NCI-H345 treated with DMSO at 0.1 percent for 48 hours (cell line): ENCODE measurements around the gene PRCC.

Experiments used
- DNase-seq: peaks from one replicate; lab custom pipeline; 2025; ENCODE audit not compliant: unreplicated experiment; lab: John Stamatoyannopoulos, UW

Gene PRCC

DNA sequence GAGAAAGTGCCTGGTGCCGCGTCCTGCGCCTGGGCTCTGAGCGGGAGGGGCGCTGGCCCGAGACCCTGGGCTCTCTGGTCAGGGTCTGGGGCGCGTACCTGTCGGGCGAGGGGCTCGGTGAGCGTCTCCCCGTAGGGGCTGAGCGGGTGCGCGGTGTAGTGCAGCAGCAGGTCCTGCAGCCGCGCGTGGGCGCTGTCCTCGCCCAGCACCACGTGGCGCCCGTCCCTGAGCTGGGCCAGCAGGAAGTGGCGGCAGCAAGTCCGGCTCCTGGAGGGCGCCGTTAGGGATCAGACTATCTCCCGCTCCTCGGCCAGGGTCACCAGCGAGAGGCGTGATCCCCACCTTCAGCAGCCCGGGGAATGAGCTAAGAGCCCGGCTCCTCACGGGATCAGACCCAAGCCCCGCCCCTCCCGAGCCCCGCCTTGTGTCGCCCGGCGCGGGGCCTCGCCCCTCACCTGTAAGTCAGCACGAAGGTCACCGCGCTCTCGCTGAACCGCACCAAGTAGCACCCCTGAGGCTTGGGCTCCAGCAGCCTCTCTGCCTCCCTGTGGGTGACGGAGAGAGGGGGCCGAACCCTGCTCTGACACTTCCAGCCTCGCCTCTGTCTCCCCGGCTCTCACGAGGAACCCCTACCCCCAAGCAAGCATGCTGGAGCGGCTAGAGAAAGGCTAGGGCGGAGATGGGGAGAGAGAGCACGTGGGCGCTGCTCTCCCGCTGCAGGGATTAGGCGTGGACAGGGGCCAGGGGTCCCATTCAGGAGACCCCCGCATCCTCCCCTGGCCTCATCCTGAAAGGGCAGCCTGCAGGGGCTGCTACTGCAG, 46.6 kb downstream of the PRCC start:
- no peak for DNase-seq

DNA sequence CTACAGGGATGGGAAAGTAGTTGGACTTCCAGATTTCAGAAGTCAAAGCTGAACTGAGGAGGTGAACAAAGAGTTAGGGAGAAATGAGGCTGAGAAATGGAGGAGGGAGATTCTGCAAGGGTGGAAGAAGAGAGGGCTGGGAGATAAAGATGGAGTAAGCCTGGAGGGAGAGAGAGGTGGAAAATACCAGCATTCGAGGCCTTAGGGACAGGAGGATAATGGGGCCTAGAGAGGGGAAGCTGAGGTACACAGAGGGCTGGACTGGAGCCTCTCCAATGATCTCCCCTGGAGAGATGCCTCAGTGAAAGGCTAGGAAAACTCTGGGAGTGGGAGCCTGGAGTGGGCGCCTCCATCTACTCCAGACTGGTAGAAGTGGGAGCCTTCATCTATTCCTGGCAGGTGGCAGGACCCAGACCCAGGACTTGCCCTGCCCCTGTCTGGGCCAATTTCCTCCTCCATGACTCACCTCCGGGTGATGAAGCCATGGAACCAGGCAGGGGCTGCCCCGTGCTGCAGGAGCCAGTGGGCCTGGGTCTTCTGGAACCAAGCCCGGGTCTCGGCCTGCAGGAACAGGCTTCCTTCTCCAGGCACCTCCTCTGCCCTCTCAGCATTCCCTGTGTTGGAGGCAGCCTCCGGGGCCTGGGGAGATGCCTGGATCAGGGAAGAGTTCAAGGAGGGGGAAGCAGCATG, 47.4 kb downstream of the PRCC start:
- no peak for DNase-seq

DNA sequence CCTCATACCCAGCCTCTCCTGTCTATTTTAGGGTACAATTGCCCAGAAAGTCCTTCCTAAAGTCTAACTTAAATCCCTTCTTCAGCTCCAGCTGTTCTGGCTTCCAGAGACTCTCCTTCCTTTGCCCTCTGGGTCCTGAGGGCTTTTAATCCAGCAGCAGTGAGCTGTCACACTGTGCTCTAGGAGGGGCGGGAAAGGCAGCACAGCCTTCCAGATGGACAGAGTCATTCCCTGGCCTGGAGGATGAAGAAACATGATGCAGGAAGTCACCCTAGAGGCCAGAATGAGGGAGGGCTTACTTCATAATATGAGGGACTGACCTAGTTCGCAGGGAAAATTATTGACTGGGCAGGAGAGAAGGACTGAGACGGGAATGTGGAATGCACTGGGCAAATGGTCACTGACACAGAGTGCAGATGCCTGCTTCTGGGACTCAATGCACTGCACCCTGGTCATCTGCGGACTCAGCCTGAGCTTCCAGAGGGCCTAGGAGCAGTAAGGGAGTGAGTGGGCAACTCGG, 48.0 kb downstream of the PRCC start:
- DNase-seq = no peak

DNA sequence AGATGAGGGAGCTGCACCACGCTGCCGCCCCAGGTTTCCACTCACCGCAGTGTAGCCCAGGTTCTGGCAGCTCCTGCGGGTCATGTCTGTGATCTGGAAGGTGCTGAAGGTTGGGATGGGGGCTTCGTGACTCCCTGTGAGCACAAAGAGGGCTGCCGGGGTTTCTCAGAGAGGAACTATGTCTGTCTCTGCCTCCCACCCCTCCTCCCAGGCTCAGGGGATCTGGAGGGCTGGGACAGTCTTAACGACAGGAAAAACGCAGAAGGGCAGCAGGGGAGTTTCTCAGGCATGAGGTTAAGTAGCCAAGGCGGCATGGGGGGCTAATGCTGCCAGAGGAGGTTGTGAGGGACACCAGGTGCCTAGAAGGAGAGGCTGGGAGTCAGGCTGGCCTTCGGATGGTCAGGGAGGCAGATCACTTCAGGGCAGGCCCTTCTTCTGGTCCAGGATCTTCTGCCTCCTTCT, 48.7 kb downstream of the PRCC start:
- DNase-seq = no peak

DNA sequence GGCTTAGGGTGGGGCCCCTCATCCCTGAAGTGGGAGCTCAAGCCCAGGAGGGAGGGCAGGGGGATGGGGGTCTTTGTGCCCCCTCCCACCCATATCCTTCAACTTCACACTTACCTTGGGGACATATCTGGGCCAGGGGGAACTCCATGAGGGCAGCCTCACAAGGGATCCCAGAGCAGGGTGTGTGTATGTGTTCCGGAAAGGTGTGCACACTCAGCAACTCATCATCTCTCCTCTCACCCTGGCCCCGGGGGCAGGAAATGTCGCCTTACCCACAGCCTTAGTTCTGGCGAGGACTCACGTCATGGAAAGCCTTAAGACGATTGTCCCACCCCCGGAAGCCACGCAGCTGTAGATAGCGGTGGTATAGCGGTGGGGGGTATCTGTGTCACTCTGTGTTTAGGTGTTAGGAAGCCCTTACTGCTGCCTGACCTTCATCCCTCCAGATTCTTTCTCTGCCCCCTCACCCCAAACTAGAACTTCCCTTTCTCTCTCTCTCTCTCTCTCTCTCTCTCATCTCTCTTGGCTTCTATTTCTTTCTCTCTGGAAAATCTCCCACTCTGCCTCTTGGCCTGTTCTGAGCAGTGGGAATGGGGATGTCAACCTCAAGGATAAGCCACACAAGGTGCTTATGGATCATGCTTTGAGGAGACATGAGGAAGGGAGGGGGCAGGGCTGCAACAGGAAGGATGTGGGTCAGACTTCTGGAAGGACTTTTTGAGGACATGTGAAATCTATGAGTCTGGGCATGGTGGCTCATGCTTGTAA, 49.4 kb downstream of the PRCC start, which contains the start of gene SH2D2A:
SH2D2A (minus strand) TSS at position 288 of the 768 bp plus-strand sequence; CDS start at position 148, 140 bp downstream.
- DNase-seq = no peak

DNA sequence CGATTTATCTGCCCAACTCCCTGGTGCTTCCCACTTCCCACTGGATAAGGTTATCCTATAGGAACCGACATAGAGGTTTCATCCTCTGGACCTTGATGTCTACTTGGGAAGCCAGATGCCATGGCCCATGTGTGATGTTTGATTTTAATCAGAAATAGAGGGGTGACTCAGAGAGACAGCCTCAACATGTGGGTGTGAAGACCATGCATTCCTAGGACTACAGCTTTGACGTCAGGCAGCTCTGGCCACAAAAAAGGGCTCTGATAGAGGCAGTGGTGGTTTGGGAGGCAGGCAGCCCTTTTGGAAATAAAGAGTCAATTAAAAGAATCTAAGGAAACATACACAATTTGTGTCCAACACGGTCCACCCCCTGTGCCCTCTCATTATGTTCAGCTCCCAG, 54.5 kb downstream of the PRCC start:
- no peak for DNase-seq

DNA sequence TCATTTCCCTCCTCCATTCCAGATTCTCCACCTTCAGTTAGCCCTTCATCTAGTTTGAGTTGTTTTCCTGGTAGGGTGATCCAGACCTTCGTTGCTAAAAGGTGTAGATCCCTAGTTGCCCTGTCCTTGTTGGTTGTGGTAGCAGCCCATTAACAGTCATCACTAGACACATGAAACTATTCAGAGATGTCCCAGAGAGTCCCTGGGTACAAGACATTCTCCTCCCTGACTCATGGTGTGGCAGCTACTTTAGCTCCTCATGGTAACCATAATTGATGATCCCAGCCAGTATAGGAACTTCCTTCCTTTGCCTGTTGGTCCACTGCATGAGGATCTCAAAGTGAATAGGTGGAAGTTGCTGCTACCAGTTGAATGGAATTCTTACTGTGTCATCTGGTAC, 55.3 kb downstream of the PRCC start:
- no peak for DNase-seq

DNA sequence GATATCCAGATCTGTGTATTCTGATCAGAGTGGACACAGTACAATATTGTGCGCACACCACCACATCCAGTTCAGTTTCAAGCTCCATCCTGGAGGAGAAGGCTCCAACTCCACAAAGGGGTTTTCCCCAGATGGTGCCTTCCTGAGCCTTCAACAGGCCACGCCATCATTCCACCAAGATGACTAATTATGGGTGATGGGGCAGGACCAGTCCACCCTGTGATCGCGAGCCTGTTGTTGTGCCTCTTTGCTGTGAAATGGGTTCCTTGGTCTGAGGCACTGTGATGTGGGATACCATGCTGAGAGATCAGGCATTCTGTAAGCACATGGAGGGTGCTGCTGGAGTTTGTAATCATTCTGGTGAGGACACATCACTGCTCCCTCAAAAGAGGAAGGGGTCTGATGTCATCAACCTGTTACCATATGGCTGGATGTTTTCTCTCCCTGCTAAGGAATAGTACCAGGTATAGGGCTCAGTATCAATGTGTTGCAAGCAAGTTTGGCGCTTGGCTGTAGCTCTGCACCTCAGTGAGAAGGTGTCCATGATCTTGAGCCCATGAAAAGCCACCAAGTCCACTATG, 56.0 kb downstream of the PRCC start:
- DNase-seq = no peak

DNA sequence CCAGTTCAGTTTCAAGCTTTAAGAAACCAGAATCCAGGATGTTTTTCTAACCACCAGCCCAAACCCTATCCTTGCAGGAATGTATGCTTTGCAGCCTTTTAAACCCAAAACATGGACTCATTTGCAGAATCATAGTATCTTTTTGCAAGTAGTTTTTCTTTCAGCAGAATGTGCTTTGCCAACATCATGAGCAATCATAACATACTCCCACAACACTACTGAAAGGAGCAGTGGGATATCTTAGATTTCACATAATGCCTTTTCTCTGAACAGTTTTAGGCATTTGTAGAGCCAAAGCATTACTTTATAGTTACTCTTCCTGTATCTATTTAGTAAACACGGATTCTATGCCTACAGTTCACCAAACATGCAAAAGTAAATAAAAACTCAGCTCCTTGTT, 59.3 kb downstream of the PRCC start:
- no peak for DNase-seq

DNA sequence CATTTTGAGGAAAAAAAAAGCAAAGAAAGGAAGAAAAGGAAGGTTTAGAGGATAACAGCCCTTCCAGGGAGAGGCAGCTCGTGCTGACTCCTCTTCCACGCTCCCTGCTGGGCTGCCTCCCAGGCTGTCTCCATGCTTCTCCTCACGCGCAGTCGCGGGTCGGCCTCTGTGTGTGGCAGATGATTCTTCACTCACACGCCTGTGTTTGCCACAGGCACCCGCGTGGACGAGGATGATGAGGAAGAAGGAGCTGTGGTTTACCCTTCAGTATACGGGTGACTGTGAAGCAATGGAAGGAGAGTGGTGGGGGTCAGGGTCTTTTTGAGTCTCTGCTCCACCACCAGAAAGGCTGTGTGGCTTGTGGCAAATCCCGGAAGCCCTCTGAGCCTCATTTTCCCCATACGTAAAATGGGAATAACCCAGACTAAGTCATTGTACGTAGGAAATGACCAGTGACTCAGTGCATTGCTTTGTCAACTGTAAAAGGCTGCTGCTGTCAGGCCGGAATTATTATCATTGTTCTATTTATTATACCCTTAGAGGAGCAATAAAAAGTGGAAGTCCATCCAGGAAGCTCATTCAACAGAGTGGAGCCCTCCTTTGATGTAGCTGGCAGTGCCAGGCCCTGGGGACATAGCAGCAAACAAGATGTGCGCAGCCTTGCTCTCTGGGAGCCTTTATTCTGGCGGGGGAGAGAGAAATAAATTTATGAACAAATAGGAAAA, 61.2 kb downstream of the PRCC start:
- no peak for DNase-seq

DNA sequence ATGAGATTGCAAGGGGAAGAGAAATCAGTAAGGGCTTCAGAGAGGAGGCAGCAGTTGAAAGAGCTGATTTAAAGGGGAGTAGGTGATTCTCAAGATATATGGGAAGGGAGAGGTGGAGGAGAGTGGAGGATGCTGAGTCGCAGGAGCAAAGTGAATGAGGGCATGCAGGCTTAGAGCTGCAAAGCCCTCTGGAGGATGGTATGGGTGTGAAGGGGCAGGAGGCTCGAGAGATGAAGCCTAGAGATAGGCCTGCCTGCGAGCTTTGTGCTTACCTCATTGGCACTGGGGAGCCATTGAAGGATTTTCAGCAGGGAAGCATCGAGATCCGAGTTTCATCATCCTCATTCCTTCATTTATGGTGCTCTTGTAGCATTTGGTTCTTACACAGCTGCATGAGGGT, 65.1 kb downstream of the PRCC start:
- no peak for DNase-seq

DNA sequence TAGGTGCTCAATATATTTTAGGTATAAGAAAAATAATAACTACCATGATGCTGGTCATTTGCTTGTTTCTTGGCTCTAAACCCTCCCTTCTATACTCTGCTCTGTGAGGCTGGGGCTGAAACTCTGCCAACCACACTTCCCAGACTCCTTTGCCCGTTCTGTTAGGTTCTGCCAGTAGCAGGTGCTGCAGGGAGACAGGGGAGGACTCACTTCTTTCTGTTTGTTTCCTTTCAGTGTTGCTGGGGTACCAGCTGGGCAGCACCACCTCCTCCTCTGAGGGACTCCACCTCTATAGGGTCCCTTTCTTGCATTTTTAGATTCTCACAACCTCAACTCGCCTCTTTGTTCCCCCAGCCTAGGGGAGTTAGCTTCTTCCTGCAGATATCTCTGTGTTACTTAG, 66.3 kb downstream of the PRCC start:
- DNase-seq = no peak

DNA sequence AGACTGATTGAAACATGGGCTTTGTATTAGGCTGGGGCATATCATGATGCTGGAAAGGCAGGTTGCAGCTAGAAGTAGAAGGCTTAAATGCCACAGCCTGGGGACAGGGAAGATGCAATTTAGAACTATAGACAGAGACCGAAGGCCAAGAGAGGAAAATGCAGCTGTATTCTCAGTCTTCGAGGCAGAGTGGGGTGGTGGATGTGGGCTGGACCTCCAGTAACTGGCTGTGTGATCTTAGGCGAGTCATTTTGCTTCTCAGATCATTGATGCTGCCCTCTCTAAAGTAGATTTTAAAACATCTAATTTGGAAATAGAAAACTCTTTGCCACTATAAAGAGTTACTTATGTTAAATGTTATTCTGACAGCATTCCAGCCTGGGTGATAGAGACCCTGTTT, 67.0 kb downstream of the PRCC start:
- no peak for DNase-seq

DNA sequence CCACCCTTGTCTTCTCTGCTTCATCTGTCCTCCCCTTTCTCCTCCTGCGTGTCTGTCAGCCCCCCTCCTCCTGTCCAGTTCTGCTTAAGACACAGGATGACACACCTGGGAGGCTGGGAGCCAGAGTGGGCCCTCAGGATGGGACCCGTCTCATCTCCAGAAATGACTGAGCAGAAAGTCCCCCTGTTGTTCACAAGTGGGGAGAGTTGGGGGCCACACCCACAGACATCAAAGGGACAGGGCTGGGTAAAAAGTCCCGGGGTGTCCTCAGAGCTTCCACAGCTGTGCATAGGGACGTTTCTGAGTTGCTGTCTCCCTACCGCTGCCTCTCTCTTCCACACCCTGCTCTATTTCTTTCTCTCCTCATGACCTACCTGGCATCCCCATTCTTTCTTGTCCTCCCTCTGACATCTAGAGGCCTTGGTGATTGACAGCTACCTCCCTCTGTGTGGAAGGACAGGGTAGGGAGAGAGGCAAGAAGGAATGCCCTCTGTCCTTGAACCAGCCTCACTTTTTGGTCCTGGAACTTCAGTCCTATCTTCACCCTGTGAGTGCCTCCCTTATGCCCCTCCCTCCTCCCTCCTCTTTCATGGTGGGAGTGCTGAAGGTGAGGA, 68.8 kb downstream of the PRCC start:
- no peak for DNase-seq

DNA sequence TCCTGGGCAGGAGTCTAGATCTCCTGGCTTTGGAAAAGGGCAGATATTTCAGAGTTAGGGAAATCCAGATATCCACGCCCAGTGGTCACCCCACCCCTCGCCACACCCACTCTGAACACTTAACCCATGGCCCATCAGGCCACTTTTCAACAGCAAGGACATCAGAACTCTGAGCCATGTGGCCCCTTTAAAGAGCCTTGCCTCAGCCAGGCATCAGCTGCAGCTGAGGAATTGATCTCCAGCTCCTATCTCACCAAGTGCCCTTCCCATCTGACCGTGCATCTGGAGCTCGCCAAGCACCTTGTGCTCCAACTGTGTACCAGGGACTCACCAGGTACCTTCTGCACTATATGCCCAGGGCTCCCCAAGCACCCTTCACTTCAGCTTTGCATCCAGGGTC, 69.6 kb downstream of the PRCC start:
- DNase-seq = no peak

DNA sequence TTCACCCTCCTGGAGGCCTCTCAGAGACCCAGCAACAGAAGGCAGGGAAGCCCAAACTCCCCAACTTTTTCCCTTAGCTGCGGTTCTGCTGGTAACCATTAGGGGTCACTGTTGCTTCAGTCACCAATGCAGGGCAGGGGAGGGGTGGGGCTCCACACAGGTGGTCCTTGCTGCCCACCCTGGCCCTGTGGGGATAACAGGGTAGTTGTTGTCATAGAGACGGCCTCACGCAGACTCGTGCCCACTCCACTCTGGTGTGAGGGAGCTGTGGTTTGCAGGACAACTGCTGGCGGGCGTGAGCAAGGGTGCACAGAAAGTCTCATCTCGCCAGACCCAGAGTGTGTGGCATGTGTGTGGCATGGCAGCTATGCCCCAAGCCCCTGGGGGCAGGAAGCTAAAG, 71.6 kb downstream of the PRCC start:
- no peak for DNase-seq

DNA sequence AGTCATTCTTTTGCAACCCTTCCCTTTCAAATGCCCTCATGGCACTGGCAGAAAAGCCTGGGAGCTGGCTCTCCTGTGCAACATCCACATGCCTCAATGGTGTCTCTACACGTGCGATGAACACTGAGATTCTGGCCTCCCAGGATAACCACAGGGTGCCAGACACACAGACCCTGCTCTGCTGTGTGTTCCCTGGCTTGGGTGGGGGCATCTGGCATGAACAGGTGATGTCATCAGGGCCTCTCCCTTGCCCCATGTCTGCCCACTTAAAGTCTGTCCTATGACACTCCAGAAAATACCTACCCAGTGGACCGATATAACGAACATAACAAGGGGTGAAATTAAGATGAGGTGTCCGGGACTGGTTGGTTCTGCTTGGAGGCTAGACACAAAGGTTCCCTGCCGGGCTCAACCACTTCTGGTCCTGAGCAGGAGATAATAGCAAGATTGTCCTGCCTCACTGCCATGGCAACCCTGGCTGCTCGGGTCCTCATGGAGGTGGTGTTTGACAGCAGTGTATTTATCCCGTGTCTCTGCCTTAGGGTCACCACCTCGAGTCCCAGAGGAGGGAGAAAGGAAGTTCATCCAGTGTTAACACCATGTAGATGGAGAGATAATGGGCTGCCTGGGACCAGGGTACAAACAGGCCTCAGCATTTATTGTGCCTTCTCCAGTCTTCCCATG, 72.2 kb downstream of the PRCC start:
- DNase-seq = no peak

DNA sequence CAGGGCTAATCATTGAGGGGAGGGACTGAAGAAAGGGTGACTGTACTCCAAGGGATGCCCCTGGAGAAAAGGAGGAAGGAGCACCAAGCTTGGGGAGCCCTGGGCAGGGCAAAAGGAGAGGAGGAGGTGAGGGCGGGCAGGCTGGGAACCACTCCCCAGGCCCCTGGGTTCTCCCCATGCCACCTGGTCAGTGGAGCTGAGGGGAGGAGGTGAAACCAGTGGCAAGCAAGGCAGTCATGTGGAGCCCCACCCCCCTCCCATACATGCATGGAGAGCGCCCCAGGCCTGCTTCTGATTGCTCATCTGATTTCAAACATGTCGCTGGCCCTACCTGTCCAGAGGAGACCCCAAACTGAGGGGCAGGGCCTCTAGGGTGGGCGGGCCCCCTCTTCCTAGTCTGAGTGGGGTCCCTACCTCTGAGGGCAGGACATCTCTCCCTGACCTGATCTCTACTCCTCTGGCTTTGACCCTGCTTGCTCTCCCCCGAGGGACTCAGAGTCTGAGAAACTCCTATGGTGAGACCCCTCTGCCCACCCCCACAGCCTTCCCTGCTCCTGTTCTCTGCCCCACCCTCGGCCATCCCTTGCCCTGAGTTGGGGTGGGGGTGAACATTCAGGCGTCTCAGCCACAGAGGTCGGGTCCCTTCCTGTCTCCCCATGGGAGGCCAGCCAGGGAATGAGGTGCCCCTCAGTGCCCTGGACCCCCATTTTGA, 73.0 kb downstream of the PRCC start:
- DNase-seq = no peak

DNA sequence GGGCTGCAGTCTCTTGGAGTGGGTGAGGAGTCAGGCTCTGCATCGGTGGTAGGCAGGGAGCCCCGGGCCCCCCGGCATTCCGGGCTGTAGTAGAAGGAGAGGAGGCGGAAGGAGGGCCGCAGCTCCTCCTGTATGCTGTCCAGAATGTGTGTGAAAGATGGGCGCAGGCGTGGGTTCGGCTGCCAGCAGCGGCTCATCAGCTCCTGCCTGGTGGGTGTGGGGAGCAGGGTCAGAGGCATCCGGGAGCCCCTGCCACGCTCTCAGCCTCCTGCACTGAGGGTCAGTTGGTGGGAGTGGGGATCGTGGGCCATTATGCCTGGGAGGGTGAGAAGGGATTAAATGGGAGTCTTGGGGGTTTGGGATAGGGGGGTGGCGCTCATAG, 73.6 kb downstream of the PRCC start:
- no peak for DNase-seq
